Ishikawa (cell line): ENCODE data around the gene PTCH1.

Source experiments
- CEBPB ChIP-seq: IDR thresholded peaks from 2 replicates; pipeline ENCODE4 v1.6.1; 2012
- CREB1 ChIP-seq: IDR thresholded peaks from 2 replicates; pipeline ENCODE4 v1.6.1; 2012; ENCODE audit warnings: low read depth
- EGR1 ChIP-seq: IDR thresholded peaks from 2 replicates; pipeline ENCODE4 v1.6.1; 2012
- EP300 ChIP-seq: IDR thresholded peaks from 2 replicates; pipeline ENCODE4 v1.6.1; 2012; ENCODE audit warnings: borderline replicate concordance
- FOXM1 ChIP-seq: IDR thresholded peaks from 2 replicates; pipeline ENCODE4 v1.6.1; 2012; ENCODE audit warnings: low read depth, borderline replicate concordance
- MAX ChIP-seq: IDR thresholded peaks from 2 replicates; pipeline ENCODE4 v1.6.1; 2012
- NFIC ChIP-seq: IDR thresholded peaks from 2 replicates; pipeline ENCODE4 v1.6.1; 2012
- RAD21 ChIP-seq: IDR thresholded peaks from 2 replicates; pipeline ENCODE4 v1.6.1; 2012; ENCODE audit warnings: low read depth
- REST ChIP-seq: IDR thresholded peaks from 2 replicates; pipeline ENCODE4 v1.6.1; 2012; ENCODE audit warnings: low read depth, mild to moderate bottlenecking
- TAF1 ChIP-seq: IDR thresholded peaks from 2 replicates; pipeline ENCODE4 v1.6.1; 2012; ENCODE audit warnings: low read depth, mild to moderate bottlenecking
- TCF12 ChIP-seq: IDR thresholded peaks from 2 replicates; pipeline ENCODE4 v1.6.1; 2012; ENCODE audit warnings: low read depth
- TEAD4 ChIP-seq: IDR thresholded peaks from 2 replicates; pipeline ENCODE4 v1.6.1; 2012
- USF1 ChIP-seq: IDR thresholded peaks from 2 replicates; pipeline ENCODE4 v1.6.1; 2012
- YY1 ChIP-seq: IDR thresholded peaks from 2 replicates; pipeline ENCODE4 v1.6.1; 2012; ENCODE audit warnings: low read depth
- ZBTB7A ChIP-seq: IDR thresholded peaks from 2 replicates; pipeline ENCODE4 v1.6.1; 2012; ENCODE audit warnings: low read depth

The PTCH1 gene

GRCh38 chr9:95478335-95478734 is 38.4 kb downstream of the PTCH1 start:
- TF ChIP-seq CEBPB, result no peak
- no peak for TF ChIP-seq YY1
- TF ChIP-seq ZBTB7A, result no peak
- TF ChIP-seq TEAD4, result no peak
- no peak for TF ChIP-seq NFIC
- no peak for TF ChIP-seq EGR1
- TF ChIP-seq TAF1, result no peak
- no peak for TF ChIP-seq FOXM1
- TF ChIP-seq USF1, result no peak

- no peak for TF ChIP-seq USF1
- TF ChIP-seq REST, result no peak
- no peak for TF ChIP-seq EP300
- TF ChIP-seq RAD21, result no peak
- no peak for TF ChIP-seq TAF1
- no peak for TF ChIP-seq CEBPB
- no peak for TF ChIP-seq CREB1
- TF ChIP-seq FOXM1, result no peak
- no peak for TF ChIP-seq MAX
- no peak for TF ChIP-seq TCF12
- no peak for TF ChIP-seq YY1
- no peak for TF ChIP-seq EGR1
- no peak for TF ChIP-seq ZBTB7A
Measured at GRCh38 chr9:95477885-95478284, 38.9 kb downstream of the PTCH1 start.

- TF ChIP-seq EGR1 (no peak), EP300 (no peak), MAX (no peak), TAF1 (no peak), USF1 (no peak), CREB1 (no peak), RAD21 (no peak), NFIC (no peak), CEBPB (no peak), ZBTB7A (no peak), TEAD4 (no peak), REST (no peak), FOXM1 (no peak), TCF12 (no peak)
Measured at GRCh38 chr9:95477441-95477840, 39.3 kb downstream of the PTCH1 start.

GRCh38 chr9:95468791-95469190 is 48.0 kb downstream of the PTCH1 start:
- TF ChIP-seq CREB1 (no peak), RAD21 (no peak), EGR1 (no peak), TAF1 (no peak), USF1 (no peak), ZBTB7A (no peak), MAX (no peak), FOXM1 (no peak)

GRCh38 chr9:95465115-95465514 is 51.7 kb downstream of the PTCH1 start:
- TF ChIP-seq EGR1 (no peak), ZBTB7A (no peak), YY1 (no peak), MAX (no peak), CEBPB (no peak), FOXM1 (no peak), REST (no peak), CREB1 (no peak), RAD21 (no peak)
